Activated T-helper 1 cell treated with anti-CD3 and anti-CD28 coated beads, Interleukin-12 subunit alpha, Interleukin-12 subunit beta, Interleukin-2, Interleukin-4 antibody, amounts not matched to agents 30 ng/mL and 10 ng/mL and 1 ng/mL, durations not matched to agents 14 hours and 24 hours and 36 hours (primary cell): ENCODE data around the gene PHF24. TPM values are rescaled to one million over a fixed set of nuclear protein-coding genes. Genes with fewer than 3 reads are reported as not detected.
"Not testable (repeated sequence)": the region's sequence is repeated elsewhere in the genome, so short reads cannot be mapped to it uniquely, and the experiment has no call there.

Experiments used
- DNase-seq: peaks from one replicate; pipeline ENCODE4 v3.0.0; 2021; ENCODE audit warnings: low spot score
- H3K27ac Mint-ChIP-seq: one replicate; pipeline ENCODE4 v1.8.0; 2021; ENCODE audit warnings: mild to moderate bottlenecking, mixed read lengths
- H3K27me3 Mint-ChIP-seq: one replicate; pipeline ENCODE4 v1.8.0; 2022; ENCODE audit warnings: mild to moderate bottlenecking, moderate library complexity, mixed read lengths; ENCODE audit not compliant: insufficient read depth
- H3K36me3 Mint-ChIP-seq: one replicate; pipeline ENCODE4 v1.8.0; 2021; ENCODE audit warnings: low read depth, mixed read lengths
- H3K4me1 Mint-ChIP-seq: one replicate; pipeline ENCODE4 v1.8.0; 2021; ENCODE audit warnings: low read depth, mixed read lengths
- H3K4me3 Mint-ChIP-seq: one replicate; pipeline ENCODE4 v1.8.0; 2021; ENCODE audit warnings: mild to moderate bottlenecking, moderate library complexity, mixed read lengths
- H3K9me3 Mint-ChIP-seq: one replicate; pipeline ENCODE4 v1.8.0; 2021; ENCODE audit warnings: mixed read lengths
- intact Hi-C: fragments of 100-400 bp; cut with micrococcal nuclease; formaldehyde crosslinking; loops from one replicate; pipeline ENCODE4 v1.15.1; 2024
- total RNA-seq: library from RNA; stranded (reverse); gene quantifications from 2 replicates; pipeline ENCODE4 v1.2.3, GENCODE V29; 2022

Gene PHF24
- total RNA-seq, 1 donor from 2014 or later: 0.08 TPM

DNA sequence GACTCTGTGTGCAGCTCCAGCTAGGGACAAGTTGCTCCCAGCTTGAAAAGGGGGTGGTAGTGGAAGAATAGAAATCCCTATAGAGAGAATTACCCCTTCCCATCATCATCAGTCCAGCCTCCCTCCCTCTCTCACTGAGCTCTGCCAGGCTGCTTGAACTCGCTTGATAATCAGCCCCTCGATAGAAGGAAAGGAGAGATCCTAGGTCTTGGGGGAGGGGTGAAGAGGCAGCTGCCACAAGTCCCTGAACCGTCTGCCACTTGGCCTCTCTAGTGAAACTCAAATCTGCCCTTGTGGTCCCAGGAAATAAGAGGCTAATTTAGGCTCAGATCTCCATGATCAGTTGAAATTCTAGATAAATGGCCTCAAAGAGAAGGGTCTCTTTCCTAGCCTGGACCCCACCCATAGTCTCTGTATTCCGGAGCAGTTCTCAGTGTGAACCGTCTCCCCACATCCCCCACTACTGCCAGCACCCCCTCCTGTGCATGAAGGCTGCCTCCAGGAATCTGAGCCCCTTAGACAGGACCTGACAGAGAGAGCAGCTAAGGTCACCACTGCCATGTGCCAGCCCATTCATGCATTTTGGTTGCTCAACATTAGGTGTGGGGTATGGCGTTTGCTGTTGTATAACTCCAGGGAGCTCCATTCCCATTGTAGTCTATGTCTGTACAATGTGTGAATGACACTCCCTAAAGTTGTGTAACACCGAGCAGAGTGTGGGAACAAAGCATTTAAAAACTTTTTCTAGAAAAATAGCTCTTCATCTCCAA, 37.0 kb downstream of the PHF24 start:
- no peak overlapping the region for H3K4me3 Mint-ChIP-seq
- no peaks in the 10 kb centered on the region for H3K9me3 Mint-ChIP-seq
- no peak for DNase-seq
- peaks cover 62% of the 10 kb centered on the region for H3K4me1 Mint-ChIP-seq
- peaks cover 13% of the 10 kb centered on the region for H3K36me3 Mint-ChIP-seq
- H3K27me3 Mint-ChIP-seq: no peaks in the 10 kb centered on the region
- intact Hi-C loops: no loop called here
- H3K27ac Mint-ChIP-seq: no peak overlapping the region

DNA sequence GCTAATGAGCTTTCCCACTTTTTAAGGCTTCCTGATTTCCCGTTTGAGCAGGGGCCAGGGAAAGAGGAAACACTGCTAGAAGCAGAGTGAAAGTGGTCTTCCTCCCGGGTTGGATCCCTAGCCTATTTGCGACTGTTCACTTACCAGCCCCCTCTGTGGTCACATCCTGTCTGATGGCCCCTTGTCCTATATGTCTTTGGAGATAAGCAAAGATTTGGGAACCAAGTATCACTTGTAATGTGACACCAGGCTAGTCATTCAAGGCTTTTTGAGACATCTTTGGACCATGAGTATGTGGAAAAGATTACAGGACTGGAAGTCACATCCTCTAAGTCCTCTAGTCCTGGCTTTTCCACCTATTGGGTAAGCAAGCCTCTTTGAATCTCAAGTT, 37.6 kb downstream of the PHF24 start:
- Mint-ChIP-seq H3K4me3 (no peak overlapping the region), H3K9me3 (no peaks in the 10 kb centered on the region), H3K36me3 (peaks cover 13% of the 10 kb centered on the region), H3K27me3 (no peaks in the 10 kb centered on the region), H3K4me1 (peaks cover 56% of the 10 kb centered on the region), H3K27ac (no peak overlapping the region)
- intact Hi-C loops: no loop called here
- no peak for DNase-seq

DNA sequence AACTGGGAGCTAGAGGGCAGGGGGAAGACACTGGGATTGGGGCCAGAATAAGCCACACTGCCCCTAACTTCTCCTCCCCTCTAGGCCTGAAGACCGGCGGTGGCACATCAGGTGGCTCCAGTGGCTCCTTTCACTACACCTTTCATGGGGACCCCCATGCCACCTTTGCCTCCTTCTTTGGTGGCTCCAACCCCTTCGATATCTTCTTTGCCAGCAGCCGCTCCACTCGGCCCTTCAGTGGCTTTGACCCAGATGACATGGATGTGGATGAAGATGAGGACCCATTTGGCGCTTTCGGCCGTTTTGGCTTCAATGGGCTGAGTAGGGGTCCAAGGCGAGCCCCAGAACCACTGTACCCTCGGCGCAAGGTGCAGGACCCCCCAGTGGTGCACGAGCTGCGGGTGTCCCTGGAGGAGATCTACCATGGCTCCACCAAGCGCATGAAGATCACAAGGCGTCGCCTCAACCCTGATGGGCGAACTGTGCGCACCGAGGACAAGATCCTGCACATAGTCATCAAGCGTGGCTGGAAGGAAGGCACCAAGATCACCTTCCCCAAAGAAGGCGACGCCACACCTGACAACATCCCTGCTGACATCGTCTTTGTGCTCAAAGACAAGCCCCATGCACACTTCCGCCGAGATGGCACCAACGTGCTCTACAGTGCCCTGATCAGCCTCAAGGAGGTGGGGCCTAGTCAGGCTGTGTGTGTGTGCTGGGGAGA, 38.3 kb downstream of the PHF24 start:
- Mint-ChIP-seq H3K36me3 (peaks cover 13% of the 10 kb centered on the region), H3K27me3 (no peaks in the 10 kb centered on the region), H3K4me3 (no peak overlapping the region), H3K9me3 (no peaks in the 10 kb centered on the region), H3K4me1 (peaks cover 55% of the 10 kb centered on the region), H3K27ac (no peak overlapping the region)
- DNase-seq: no peak
- intact Hi-C loops: no loop called here

DNA sequence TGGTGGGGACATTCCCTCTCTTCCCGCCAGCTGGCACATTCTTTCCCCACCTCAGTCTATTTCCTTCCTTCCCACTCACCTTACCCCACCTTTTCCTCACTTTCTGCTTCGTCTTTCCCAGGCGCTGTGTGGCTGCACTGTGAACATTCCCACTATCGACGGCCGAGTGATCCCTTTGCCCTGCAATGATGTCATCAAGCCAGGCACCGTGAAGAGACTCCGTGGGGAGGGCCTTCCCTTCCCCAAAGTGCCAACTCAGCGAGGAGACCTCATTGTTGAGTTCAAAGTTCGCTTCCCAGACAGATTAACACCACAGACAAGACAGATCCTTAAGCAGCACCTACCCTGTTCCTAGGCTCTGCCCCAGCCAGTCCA, 38.8 kb downstream of the PHF24 start:
- H3K27ac Mint-ChIP-seq: peak overlapping the region; percentile 18
- H3K9me3 Mint-ChIP-seq: no peaks in the 10 kb centered on the region
- peaks cover 57% of the 10 kb centered on the region for H3K4me1 Mint-ChIP-seq
- no peaks in the 10 kb centered on the region for H3K27me3 Mint-ChIP-seq
- no peak overlapping the region for H3K4me3 Mint-ChIP-seq
- H3K36me3 Mint-ChIP-seq: peaks cover 16% of the 10 kb centered on the region
- no peak for DNase-seq
- intact Hi-C loops: no loop called here

DNA sequence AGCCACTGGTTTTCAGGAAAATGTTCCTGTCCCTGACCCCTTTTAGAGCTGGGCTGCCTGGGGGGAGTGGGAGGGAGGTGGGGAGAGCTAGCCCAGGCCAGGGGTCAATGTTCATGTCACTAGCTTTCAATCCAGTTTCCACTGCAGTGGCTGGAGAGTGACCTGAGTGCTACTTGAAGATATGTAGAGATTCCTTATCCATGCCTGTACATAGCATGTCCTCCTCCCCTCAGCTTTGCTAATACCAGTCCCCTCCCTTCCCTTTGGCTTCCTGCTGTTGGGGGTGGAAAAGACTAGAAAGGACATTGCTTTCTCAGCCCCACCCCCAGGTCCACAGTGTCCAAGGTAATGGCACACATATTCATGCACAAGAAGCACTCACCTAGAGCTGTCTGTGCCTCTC, 39.3 kb downstream of the PHF24 start:
- no peak overlapping the region for H3K27ac Mint-ChIP-seq
- H3K9me3 Mint-ChIP-seq: no peaks in the 10 kb centered on the region
- H3K36me3 Mint-ChIP-seq: peaks cover 19% of the 10 kb centered on the region
- intact Hi-C loops: no loop called here
- DNase-seq: no peak
- peaks cover 58% of the 10 kb centered on the region for H3K4me1 Mint-ChIP-seq
- H3K27me3 Mint-ChIP-seq: no peaks in the 10 kb centered on the region
- H3K4me3 Mint-ChIP-seq: no peak overlapping the region

DNA sequence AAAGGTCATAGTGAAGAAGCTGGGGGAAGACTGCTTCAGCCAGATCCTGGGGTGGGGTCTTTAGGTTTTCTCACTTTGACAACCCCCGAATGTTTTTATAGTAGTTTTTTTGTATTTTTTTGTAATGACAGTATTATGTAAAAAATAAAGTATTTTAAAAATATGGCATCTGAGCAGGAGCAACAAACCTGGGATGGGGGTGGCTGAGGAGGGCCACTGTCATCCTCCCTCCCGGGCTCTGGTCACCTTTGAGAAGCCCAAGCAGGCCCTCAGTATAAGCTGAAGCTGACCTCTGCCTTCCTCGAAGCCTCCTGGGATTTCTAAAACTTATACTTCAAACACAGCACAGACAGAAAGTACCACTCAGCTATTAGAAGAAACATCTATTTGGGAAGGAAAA, 40.2 kb downstream of the PHF24 start:
- Mint-ChIP-seq H3K4me1 (peaks cover 56% of the 10 kb centered on the region), H3K4me3 (no peak overlapping the region), H3K36me3 (peaks cover 16% of the 10 kb centered on the region), H3K27me3 (no peaks in the 10 kb centered on the region), H3K9me3 (no peaks in the 10 kb centered on the region), H3K27ac (peak overlapping the region; percentile 42)
- no peak for DNase-seq
- intact Hi-C loops: no loop called here

DNA sequence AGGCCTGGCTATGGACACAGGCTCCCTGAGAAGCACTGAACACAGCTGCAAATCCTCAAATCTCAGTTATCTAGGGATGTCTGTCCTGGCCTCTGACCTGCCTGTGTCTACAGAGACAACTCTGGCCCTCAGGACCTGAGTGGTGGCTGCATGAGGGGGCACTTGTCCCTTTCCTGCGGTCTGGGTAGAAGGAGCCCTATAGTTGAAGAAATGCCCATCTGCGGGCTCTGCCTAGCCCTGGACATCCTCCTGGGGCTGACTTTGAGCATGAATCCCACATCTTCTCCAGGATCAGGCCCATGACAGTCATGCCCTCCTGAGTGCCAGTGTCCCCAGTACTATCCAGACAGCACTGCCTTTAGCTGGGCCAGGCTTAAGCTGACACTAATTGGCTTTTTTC, 41.5 kb downstream of the PHF24 start:
- no peaks in the 10 kb centered on the region for H3K9me3 Mint-ChIP-seq
- H3K4me1 Mint-ChIP-seq: peaks cover 44% of the 10 kb centered on the region
- intact Hi-C loops: no loop called here
- no peak for DNase-seq
- peaks cover 17% of the 10 kb centered on the region for H3K36me3 Mint-ChIP-seq
- H3K4me3 Mint-ChIP-seq: no peak overlapping the region
- H3K27ac Mint-ChIP-seq: no peak overlapping the region
- H3K27me3 Mint-ChIP-seq: no peaks in the 10 kb centered on the region

DNA sequence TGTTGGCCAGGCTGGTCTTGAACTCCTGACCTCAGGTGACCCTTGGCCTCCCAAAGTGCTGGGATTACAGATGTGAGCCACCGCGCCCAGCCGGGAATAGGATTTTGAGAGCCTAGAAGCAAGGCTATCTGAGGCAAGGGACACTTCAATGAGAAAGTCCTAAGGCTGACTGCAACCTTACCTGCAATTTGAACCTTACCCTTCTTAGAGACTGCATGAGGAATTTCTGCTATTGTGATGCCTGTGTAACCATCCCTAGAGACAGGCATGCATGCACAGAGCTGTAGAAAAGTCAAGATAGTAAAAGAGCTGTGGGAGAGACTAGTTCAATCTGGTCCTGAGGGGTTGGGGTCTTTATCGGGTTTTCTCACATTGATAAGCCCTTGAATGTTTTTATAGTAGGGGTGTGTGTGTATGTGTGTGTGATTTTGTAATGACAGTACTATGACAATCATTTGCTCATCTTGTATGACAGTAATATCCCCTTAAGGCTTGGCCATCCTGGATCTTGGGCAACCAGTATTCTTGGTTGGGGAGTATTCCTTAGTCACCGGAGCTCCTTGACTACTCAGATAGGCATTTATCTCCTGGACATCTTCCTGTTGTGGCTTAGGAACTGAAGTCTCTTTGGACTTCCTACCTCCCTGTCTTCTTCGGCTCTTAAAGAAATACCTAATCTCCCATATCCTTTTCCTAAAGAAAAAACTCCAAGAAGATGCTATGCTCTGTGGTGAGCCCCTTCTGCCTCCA, 42.6 kb downstream of the PHF24 start:
- Mint-ChIP-seq H3K4me3 (no peak overlapping the region), H3K9me3 (no peaks in the 10 kb centered on the region), H3K4me1 (peaks cover 41% of the 10 kb centered on the region), H3K36me3 (peaks cover 15% of the 10 kb centered on the region), H3K27ac (no peak overlapping the region), H3K27me3 (no peaks in the 10 kb centered on the region)
- no peak for DNase-seq
- intact Hi-C loops: loop anchor here (1.0 kb wide), 1 partner anchor 11 kb away; the partner anchor contains the start of gene DNAJB5

DNA sequence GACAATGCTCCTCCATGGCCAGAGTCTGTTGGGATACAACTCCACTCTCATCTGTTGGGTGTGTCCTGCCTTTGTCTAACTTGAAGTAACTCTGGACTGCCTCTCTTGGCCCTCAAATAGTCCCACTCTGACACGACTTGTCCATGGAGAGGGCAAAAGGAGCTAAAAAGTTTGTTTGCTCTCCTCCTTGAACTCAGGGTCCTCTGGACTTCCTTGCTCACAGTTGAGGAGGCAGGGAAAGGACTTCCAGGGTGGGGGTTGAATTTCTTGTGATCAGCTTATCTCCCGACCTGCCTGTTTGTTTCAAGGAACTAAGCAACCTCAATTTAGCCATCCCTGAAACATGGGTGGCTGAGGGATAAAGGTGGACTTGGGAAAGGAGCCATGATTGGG, 43.2 kb downstream of the PHF24 start:
- Mint-ChIP-seq H3K9me3 (no peaks in the 10 kb centered on the region), H3K27ac (peak overlapping the region; percentile 73), H3K4me1 (peaks cover 40% of the 10 kb centered on the region), H3K36me3 (peaks cover 15% of the 10 kb centered on the region), H3K27me3 (no peaks in the 10 kb centered on the region), H3K4me3 (peak overlapping the region; percentile 43)
- DNase-seq: no peak
- intact Hi-C loops: loop anchor here (1.0 kb wide), 1 partner anchor 12 kb away; the partner anchor contains the start of gene DNAJB5

DNA sequence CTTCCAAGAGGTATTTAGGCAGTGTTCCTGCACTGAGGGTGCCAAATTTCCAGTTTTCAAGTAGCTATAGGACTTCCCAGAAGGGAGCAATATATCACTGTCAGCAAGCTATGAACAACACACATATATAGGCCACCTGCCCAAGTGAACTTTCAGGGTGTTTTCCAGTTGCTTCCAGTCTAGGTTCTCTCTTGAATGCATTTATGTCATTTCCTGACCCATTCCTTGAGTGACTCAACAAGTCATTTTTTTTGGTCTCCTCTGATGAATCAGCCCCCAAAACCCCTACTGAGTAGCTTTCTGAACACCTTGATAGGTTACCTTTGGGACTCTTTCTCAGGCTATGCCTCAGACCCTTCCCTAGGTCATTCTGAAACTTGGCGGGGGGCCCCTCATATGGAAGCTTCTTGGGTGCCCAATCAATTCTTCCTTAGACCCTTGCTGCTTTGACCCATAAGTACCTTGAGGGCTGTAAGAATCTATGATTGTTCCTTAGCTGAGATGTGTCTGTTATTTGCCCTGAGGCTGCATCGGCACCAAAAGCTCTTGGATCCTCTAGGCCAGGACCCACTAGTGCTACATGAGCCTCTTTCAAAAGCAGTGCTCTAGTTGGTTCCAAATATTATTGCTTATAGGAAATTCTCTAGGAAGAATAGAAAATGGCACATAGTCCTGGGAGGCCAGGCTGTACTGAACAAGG, 43.9 kb downstream of the PHF24 start:
- DNase-seq: no peak
- Mint-ChIP-seq H3K4me3 (peak overlapping the region; percentile 43), H3K4me1 (peaks cover 39% of the 10 kb centered on the region), H3K27me3 (no peaks in the 10 kb centered on the region), H3K9me3 (no peaks in the 10 kb centered on the region), H3K36me3 (peaks cover 12% of the 10 kb centered on the region), H3K27ac (peak overlapping the region; percentile 73)
- intact Hi-C loops: loop anchor here (1.0 kb wide), 1 partner anchor 13 kb away; the partner anchor contains the start of gene DNAJB5

DNA sequence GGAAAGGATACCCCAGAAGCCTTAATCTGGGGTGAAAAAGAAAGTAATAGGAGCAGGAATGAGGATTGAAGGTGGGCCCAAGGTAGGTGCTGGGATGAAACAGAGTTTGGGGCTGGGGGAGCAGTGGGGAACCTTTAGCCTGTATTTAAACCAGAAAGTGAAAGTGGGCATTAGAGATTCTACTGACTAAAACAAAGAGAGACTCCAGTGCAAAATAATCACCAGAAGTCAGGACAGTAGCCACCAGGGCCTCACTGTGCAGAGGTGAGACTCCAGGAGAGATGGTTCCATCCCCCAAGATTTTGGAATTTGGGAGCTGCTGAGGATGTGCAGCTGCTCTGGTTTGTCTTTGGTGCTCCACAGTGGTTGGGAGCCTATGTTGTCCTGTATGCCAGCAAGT, 44.5 kb downstream of the PHF24 start:
- Mint-ChIP-seq H3K4me3 (no peak overlapping the region), H3K27me3 (no peaks in the 10 kb centered on the region), H3K36me3 (peaks cover 8% of the 10 kb centered on the region), H3K4me1 (peaks cover 37% of the 10 kb centered on the region), H3K9me3 (no peaks in the 10 kb centered on the region), H3K27ac (no peak overlapping the region)
- intact Hi-C loops: no loop called here
- no peak for DNase-seq

DNA sequence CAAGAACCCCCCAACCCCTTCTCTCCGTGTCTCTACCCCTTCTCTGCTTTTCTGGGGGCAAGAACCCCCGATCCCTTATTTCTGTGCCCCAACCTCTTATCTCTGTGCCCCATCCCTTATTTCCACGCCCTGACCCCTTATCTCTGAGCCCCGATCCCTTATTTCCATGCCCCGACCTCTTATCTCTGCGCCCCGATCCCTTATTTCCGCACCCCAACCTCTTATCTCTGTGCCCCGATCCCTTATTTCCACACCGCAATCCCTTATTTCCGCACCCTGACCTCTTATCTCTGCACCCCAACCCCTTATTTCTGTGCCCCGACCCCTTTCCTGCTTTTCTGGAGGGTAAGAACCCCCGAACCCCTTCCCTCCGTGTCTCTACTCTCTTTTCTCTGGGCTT, 46.2 kb downstream of the PHF24 start:
- H3K27ac Mint-ChIP-seq, H3K4me3 Mint-ChIP-seq, DNase-seq, intact Hi-C loops, H3K9me3 Mint-ChIP-seq, H3K27me3 Mint-ChIP-seq: not testable (repeated sequence)
- H3K36me3 Mint-ChIP-seq: peaks cover 11% of the 10 kb centered on the region
- H3K4me1 Mint-ChIP-seq: peaks cover 28% of the 10 kb centered on the region
